PFSK-1 (cell line): ENCODE measurements around the gene CEP89.

Source experiments
- POLR2AphosphoS5 ChIP-seq: IDR thresholded peaks from 2 replicates; pipeline ENCODE4 v1.6.1; 2012; ENCODE audit warnings: low read depth, mild to moderate bottlenecking, control low read depth, low read length, moderate library complexity
- REST ChIP-seq, 2 experiments: IDR thresholded peaks; 2 replicates each; pipeline versions ENCODE4 v1.6.1 to v1.8.0; 2011 to 2012; ENCODE audit warnings: low read depth in 2 of 2, low read length in 2 of 2, control low read depth in 1 of 2, inconsistent platforms in 1 of 2, mild to moderate bottlenecking in 1 of 2, moderate library complexity in 1 of 2; ENCODE audit not compliant: insufficient read depth in 1 of 2
- SIN3A ChIP-seq: IDR thresholded peaks from 2 replicates; pipeline ENCODE4 v1.6.1; 2012; ENCODE audit warnings: mild to moderate bottlenecking, low read length, moderate library complexity, borderline replicate concordance; ENCODE audit not compliant: insufficient read depth
- TAF1 ChIP-seq: IDR thresholded peaks from 2 replicates; pipeline ENCODE4 v1.6.1; 2012; ENCODE audit warnings: low read length, control low read depth, borderline replicate concordance; ENCODE audit not compliant: insufficient read depth

DNA sequence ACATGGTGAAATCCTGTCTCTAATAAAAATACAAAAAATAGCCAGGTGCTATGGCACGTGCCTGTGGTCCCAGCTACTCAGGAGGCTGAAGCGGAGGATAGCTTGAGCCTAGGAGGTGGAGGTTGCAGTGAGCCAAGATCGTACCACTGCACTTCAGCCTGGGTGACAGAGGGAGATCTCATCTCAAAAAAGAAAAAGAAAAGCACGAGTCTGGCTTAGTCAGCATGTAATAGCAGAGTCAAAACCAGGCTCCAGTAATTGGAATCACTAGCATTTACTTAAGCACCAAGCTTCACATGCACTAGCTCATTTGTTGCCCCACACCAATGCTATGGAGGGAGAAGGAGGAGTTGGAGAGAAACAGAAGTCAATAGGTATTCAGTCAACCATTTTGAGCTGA is 60.3 kb downstream of the CEP89 start:
- TF ChIP-seq POLR2AphosphoS5 (no peak), REST (IDR thresholded peaks at IDR 0.05; ENCODE audit: insufficient read depth in 1 of 2, low read depth in 2 of 2, low read length in 2 of 2) (no peak), TAF1 (no peak), SIN3A (no peak)
